Epithelial cell of esophagus (primary cell): ENCODE data around the gene FOXN1.

ENCODE experiments used
- DNase-seq: peaks from one replicate; pipeline ENCODE4 v3.0.0; 2010; ENCODE audit warnings: low read depth
- H3K4me3 ChIP-seq: 2 replicates; pipeline ENCODE4 v1.5.1; 2011; ENCODE audit warnings: mild to moderate bottlenecking, low read length, control low read depth
- CTCF ChIP-seq: IDR thresholded peaks from 2 replicates; pipeline ENCODE4 v1.5.1; 2011; ENCODE audit warnings: low read depth, mild to moderate bottlenecking, low read length, control low read depth, inconsistent platforms; ENCODE audit not compliant: insufficient read depth; ENCODE audit errors: missing control alignments

The FOXN1 gene

GRCh38 chr17:28579526-28579925 lies 73.4 kb downstream of the FOXN1 start:
- TF ChIP-seq CTCF = no peak
- H3K4me3 ChIP-seq = no peak overlapping the region
- no peak for DNase-seq

GRCh38 chr17:28580959-28581358 lies 74.8 kb downstream of the FOXN1 start:
- H3K4me3 ChIP-seq = no peak overlapping the region
- no peak for DNase-seq
- TF ChIP-seq CTCF = no peak

- H3K4me3 ChIP-seq = no peak overlapping the region
- no peak for DNase-seq
- TF ChIP-seq CTCF = no peak
Observed at GRCh38 chr17:28582513-28582912, 76.4 kb downstream of the FOXN1 start.

DNA sequence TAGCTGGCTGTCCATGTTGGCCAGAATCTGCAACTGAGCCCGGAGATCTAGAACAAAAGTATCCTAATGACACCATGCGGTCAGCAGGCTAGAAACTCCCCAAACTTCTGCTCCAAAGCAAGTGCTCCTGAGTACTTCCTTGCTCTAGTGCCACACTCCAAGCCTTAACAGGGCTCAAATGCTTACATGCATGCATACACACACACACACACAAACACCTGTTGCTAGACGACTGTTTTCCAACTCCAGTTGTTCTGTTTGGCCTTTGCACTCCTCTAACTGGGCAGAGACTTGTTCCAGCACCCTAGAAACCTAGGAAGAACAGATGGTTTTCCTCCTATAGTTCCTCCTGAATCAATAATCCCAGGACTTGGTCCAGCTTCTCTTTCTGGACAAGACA lies 78.3 kb downstream of the FOXN1 start:
- H3K4me3 ChIP-seq = no peak overlapping the region
- no peak for DNase-seq
- TF ChIP-seq CTCF = no peak

DNA sequence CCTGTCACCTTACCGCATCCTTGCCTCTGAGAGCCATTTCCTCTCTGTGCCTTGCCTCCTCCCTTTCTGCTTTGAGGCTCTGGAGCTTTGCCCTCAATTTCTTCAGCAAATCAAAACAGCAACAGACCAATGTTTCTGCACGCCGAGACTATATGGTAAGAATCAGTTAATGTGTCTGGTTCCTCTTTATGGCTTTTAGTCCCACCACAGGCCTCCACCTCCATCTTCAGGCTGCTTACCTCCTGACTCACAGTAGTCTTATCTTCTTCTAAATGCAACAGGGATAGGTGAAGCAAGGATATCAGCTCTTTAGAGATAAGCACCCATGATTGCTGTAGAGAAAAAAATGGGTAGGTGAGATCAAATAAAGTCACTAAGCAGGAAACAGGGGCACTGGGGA lies 79.7 kb downstream of the FOXN1 start:
- no peak for DNase-seq
- TF ChIP-seq CTCF = no peak
- H3K4me3 ChIP-seq = no peak overlapping the region
